ENCODE measurements around the gene APBB1IP. TPM values are rescaled to one million over a fixed set of nuclear protein-coding genes. Genes with fewer than 3 reads are reported as not detected.

APBB1IP gene
- total and polyA plus RNA-seq, 9 donors = 1.4 to 3.4 (median 2.1) TPM

- DNase-seq = no peak
- no peaks in the 10 kb centered on the region for H3K9me3 ChIP-seq (replicated peaks; ENCODE audit: control insufficient read depth, low read depth, low read length)
- no peak overlapping the region for H3K4me3 ChIP-seq (ENCODE audit: low read length)
- peaks cover 16% of the 10 kb centered on the region for H3K27me3 ChIP-seq (ENCODE audit: control insufficient read depth, insufficient read depth, low read length)
- WGBS (ENCODE audit: insufficient coverage) = 81% methylated on average over 5 of the region's 7 CpGs
- no peaks in the 10 kb centered on the region for H3K4me1 ChIP-seq (ENCODE audit: control insufficient read depth, insufficient read depth, low read length)
- H3K27ac ChIP-seq (ENCODE audit: low read length) = no peak overlapping the region
- H3K36me3 ChIP-seq (ENCODE audit: control insufficient read depth, insufficient read depth, low read length) = no peaks in the 10 kb centered on the region
Observed at GRCh38 chr10:26441491-26442214, 3.5 kb downstream of the APBB1IP start.

GRCh38 chr10:26445411-26446031 lies 7.4 kb downstream of the APBB1IP start:
- H3K27me3 ChIP-seq (ENCODE audit: control insufficient read depth, insufficient read depth, low read length) = no peaks in the 10 kb centered on the region
- DNase-seq = no peak
- H3K36me3 ChIP-seq (ENCODE audit: control insufficient read depth, insufficient read depth, low read length) = no peaks in the 10 kb centered on the region
- H3K9me3 ChIP-seq (replicated peaks; ENCODE audit: control insufficient read depth, low read depth, low read length) = no peaks in the 10 kb centered on the region
- 69% methylated on average over 2 of the region's 8 CpGs for WGBS (ENCODE audit: insufficient coverage)
- no peaks in the 10 kb centered on the region for H3K4me1 ChIP-seq (ENCODE audit: control insufficient read depth, insufficient read depth, low read length)
- no peak overlapping the region for H3K27ac ChIP-seq (ENCODE audit: low read length)
- no peak overlapping the region for H3K4me3 ChIP-seq (ENCODE audit: low read length)

DNA sequence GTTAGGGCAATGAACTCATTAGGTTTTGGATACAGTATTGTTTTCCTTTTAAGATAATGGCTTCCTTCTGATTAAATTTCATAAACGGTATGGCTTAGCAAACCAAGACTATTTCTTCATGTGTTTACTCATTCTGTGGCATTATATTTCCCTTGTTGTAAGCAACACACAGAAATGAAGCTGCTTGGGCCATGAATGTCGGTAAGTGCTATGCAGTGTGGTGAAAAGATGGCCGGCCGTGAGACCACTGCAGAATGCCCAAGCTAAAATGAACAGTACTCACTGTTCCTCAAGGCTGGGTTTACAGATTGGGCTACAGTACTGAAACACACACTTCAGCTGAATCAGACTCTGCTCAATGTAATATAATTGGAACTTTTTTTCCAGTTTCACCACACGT lies 8.1 kb downstream of the APBB1IP start:
- DNase-seq = no peak
- H3K4me1 ChIP-seq (ENCODE audit: control insufficient read depth, insufficient read depth, low read length) = no peaks in the 10 kb centered on the region
- 94% methylated on average over 3 of the region's 5 CpGs for WGBS (ENCODE audit: insufficient coverage)
- H3K27me3 ChIP-seq (ENCODE audit: control insufficient read depth, insufficient read depth, low read length) = no peaks in the 10 kb centered on the region
- H3K36me3 ChIP-seq (ENCODE audit: control insufficient read depth, insufficient read depth, low read length) = no peaks in the 10 kb centered on the region
- no peak overlapping the region for H3K27ac ChIP-seq (ENCODE audit: low read length)
- no peak overlapping the region for H3K4me3 ChIP-seq (ENCODE audit: low read length)
- no peaks in the 10 kb centered on the region for H3K9me3 ChIP-seq (replicated peaks; ENCODE audit: control insufficient read depth, low read depth, low read length)

DNA sequence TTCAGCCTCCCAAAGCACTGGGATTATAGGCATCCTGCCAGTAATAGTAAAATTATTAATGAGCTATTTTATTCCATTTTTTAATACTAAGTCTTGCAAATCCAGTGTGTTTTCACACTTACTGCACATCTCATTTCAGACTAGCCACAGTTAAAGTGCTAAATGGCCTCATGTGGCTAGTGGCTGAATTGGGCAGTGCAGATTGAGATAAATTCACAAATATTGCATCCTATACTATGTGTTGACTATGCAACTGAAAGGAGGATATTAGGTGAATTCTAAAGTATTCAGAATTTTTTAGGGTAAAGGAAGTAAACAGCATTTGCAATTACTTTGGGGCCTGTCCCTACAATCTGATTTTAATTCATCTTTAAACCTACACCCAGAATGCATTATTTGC lies 10.2 kb downstream of the APBB1IP start:
- H3K27ac ChIP-seq (ENCODE audit: low read length) = no peak overlapping the region
- no peaks in the 10 kb centered on the region for H3K36me3 ChIP-seq (ENCODE audit: control insufficient read depth, insufficient read depth, low read length)
- DNase-seq = no peak
- H3K4me3 ChIP-seq (ENCODE audit: low read length) = no peak overlapping the region
- no peaks in the 10 kb centered on the region for H3K9me3 ChIP-seq (replicated peaks; ENCODE audit: control insufficient read depth, low read depth, low read length)
- H3K27me3 ChIP-seq (ENCODE audit: control insufficient read depth, insufficient read depth, low read length) = no peaks in the 10 kb centered on the region
- no peaks in the 10 kb centered on the region for H3K4me1 ChIP-seq (ENCODE audit: control insufficient read depth, insufficient read depth, low read length)

GRCh38 chr10:26448706-26449435 lies 10.7 kb downstream of the APBB1IP start:
- no peaks in the 10 kb centered on the region for H3K27me3 ChIP-seq (ENCODE audit: control insufficient read depth, insufficient read depth, low read length)
- H3K4me3 ChIP-seq (ENCODE audit: low read length) = no peak overlapping the region
- H3K27ac ChIP-seq (ENCODE audit: low read length) = no peak overlapping the region
- WGBS (ENCODE audit: insufficient coverage) = 87% methylated on average over 3 of the region's 8 CpGs
- DNase-seq = peak; percentile 27
- no peaks in the 10 kb centered on the region for H3K36me3 ChIP-seq (ENCODE audit: control insufficient read depth, insufficient read depth, low read length)
- H3K9me3 ChIP-seq (replicated peaks; ENCODE audit: control insufficient read depth, low read depth, low read length) = no peaks in the 10 kb centered on the region
- H3K4me1 ChIP-seq (ENCODE audit: control insufficient read depth, insufficient read depth, low read length) = no peaks in the 10 kb centered on the region

DNA sequence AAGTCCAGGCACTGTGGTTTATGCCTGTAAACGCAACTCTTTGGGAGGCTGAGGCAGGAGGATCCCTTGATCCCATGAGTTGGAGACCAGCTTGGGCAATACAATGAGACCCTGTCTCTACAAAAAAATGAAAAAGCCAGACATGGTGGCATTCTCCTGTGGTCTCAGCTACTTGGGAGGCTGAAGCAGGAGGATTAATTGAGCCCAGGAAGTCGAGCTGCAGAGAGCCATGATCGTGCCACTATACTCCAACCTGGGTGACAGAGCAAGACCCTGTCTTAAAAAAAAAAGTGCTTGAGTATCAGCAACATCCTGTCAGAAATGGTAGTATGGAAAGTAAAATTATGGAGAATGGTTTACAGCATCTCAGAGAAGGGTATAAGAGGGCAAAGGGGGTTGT lies 11.6 kb downstream of the APBB1IP start:
- DNase-seq = no peak
- H3K27me3 ChIP-seq (ENCODE audit: control insufficient read depth, insufficient read depth, low read length) = no peaks in the 10 kb centered on the region
- H3K4me3 ChIP-seq (ENCODE audit: low read length) = no peak overlapping the region
- no peaks in the 10 kb centered on the region for H3K4me1 ChIP-seq (ENCODE audit: control insufficient read depth, insufficient read depth, low read length)
- H3K9me3 ChIP-seq (replicated peaks; ENCODE audit: control insufficient read depth, low read depth, low read length) = no peaks in the 10 kb centered on the region
- H3K36me3 ChIP-seq (ENCODE audit: control insufficient read depth, insufficient read depth, low read length) = no peaks in the 10 kb centered on the region
- H3K27ac ChIP-seq (ENCODE audit: low read length) = no peak overlapping the region
- WGBS (ENCODE audit: insufficient coverage) = 76% methylated on average over 3 of the region's 3 CpGs

- no peaks in the 10 kb centered on the region for H3K9me3 ChIP-seq (replicated peaks; ENCODE audit: control insufficient read depth, low read depth, low read length)
- H3K27ac ChIP-seq (ENCODE audit: low read length) = no peak overlapping the region
- WGBS (ENCODE audit: insufficient coverage) = no CpG with 5 or more reads among the region's 4 CpGs
- no peaks in the 10 kb centered on the region for H3K36me3 ChIP-seq (ENCODE audit: control insufficient read depth, insufficient read depth, low read length)
- no peak for DNase-seq
- H3K4me3 ChIP-seq (ENCODE audit: low read length) = no peak overlapping the region
- H3K4me1 ChIP-seq (ENCODE audit: control insufficient read depth, insufficient read depth, low read length) = no peaks in the 10 kb centered on the region
- no peaks in the 10 kb centered on the region for H3K27me3 ChIP-seq (ENCODE audit: control insufficient read depth, insufficient read depth, low read length)
Observed at GRCh38 chr10:26451903-26452302, 13.8 kb downstream of the APBB1IP start.

GRCh38 chr10:26453850-26454249 lies 15.7 kb downstream of the APBB1IP start:
- no peak overlapping the region for H3K4me3 ChIP-seq (ENCODE audit: low read length)

DNA sequence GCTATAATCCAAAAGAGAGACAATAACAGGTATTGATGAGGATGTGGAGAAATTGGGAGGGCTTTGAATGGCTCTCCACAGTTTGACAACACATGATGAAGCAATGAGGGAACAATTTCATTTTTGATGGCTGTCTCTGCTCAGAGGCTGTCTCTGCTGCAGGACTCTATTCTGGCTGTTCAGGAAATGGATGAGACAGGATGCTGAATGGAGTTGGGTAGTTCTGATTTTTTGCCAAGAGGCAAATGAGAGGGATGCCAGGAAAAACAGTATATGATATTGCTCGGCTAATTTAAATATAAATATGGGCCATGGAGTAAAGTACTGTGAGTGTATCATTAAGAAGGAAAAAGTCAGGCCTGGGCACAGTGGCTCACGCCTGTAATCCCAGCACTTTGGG lies 16.8 kb downstream of the APBB1IP start:
- no peak for DNase-seq
- Histone ChIP-seq H3K27me3 (ENCODE audit: control insufficient read depth, insufficient read depth, low read length) (no peaks in the 10 kb centered on the region), H3K9me3 (replicated peaks; ENCODE audit: control insufficient read depth, low read depth, low read length) (no peaks in the 10 kb centered on the region), H3K27ac (ENCODE audit: low read length) (no peak overlapping the region), H3K36me3 (ENCODE audit: control insufficient read depth, insufficient read depth, low read length) (no peaks in the 10 kb centered on the region), H3K4me1 (ENCODE audit: control insufficient read depth, insufficient read depth, low read length) (no peaks in the 10 kb centered on the region), H3K4me3 (ENCODE audit: low read length) (no peak overlapping the region)
- 85% methylated on average over 2 of the region's 2 CpGs for WGBS (ENCODE audit: insufficient coverage)

More at GRCh38 chr10:26453850-26454249, 15.7 kb downstream of the APBB1IP start:
- Histone ChIP-seq H3K36me3 (ENCODE audit: control insufficient read depth, insufficient read depth, low read length) (no peaks in the 10 kb centered on the region), H3K9me3 (replicated peaks; ENCODE audit: control insufficient read depth, low read depth, low read length) (no peaks in the 10 kb centered on the region), H3K27me3 (ENCODE audit: control insufficient read depth, insufficient read depth, low read length) (no peaks in the 10 kb centered on the region), H3K4me1 (ENCODE audit: control insufficient read depth, insufficient read depth, low read length) (no peaks in the 10 kb centered on the region), H3K27ac (ENCODE audit: low read length) (no peak overlapping the region)
- DNase-seq = no peak
- WGBS (ENCODE audit: insufficient coverage) = no CpG with 5 or more reads among the region's 2 CpGs

- no peak overlapping the region for H3K4me3 ChIP-seq (ENCODE audit: low read length)
- WGBS (ENCODE audit: insufficient coverage) = 100% methylated on average over 1 of the region's 7 CpGs
- no peaks in the 10 kb centered on the region for H3K9me3 ChIP-seq (replicated peaks; ENCODE audit: control insufficient read depth, low read depth, low read length)
- H3K27ac ChIP-seq (ENCODE audit: low read length) = no peak overlapping the region
- no peaks in the 10 kb centered on the region for H3K36me3 ChIP-seq (ENCODE audit: control insufficient read depth, insufficient read depth, low read length)
- H3K4me1 ChIP-seq (ENCODE audit: control insufficient read depth, insufficient read depth, low read length) = no peaks in the 10 kb centered on the region
- H3K27me3 ChIP-seq (ENCODE audit: control insufficient read depth, insufficient read depth, low read length) = no peaks in the 10 kb centered on the region
- no peak for DNase-seq
Observed at GRCh38 chr10:26455567-26456315, 17.6 kb downstream of the APBB1IP start.

Data from muscle of leg (tissue), 11 donors.